Parietal lobe (tissue), 1 donor: ENCODE measurements around the gene TRIM29. TPM values are rescaled to one million over a fixed set of nuclear protein-coding genes. Genes with fewer than 3 reads are reported as not detected.

Experiments
- total RNA-seq: library from RNA; depleted of rRNA; stranded (reverse); fragments of >200 nt; gene quantifications from one replicate; pipeline ENCODE4 v1.2.3, GENCODE V29; 2014

Gene TRIM29, protein sequence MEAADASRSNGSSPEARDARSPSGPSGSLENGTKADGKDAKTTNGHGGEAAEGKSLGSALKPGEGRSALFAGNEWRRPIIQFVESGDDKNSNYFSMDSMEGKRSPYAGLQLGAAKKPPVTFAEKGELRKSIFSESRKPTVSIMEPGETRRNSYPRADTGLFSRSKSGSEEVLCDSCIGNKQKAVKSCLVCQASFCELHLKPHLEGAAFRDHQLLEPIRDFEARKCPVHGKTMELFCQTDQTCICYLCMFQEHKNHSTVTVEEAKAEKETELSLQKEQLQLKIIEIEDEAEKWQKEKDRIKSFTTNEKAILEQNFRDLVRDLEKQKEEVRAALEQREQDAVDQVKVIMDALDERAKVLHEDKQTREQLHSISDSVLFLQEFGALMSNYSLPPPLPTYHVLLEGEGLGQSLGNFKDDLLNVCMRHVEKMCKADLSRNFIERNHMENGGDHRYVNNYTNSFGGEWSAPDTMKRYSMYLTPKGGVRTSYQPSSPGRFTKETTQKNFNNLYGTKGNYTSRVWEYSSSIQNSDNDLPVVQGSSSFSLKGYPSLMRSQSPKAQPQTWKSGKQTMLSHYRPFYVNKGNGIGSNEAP
- not detected for total RNA-seq

GRCh38 chr11:120137611-120138521 lies at the start of gene TRIM29:
TRIM29 (minus strand) TSS chr11:120138113; CDS start chr11:120138031, 82 bp downstream.

Other genes with a start within 250 kb of the TRIM29 start
- gene OAF, start 72.9 kb upstream of the TRIM29 start, total RNA-seq: 1.9 TPM
- not detected for gene POU2F3, start 102.0 kb upstream of the TRIM29 start, total RNA-seq
- gene TLCD5, start 187.2 kb upstream of the TRIM29 start, total RNA-seq: 21.6 TPM
- gene ARHGEF12, start 198.3 kb upstream of the TRIM29 start, total RNA-seq: 310 TPM